IMR-90 (cell line): ENCODE results near the gene CHN2. TPM values are rescaled to one million over a fixed set of nuclear protein-coding genes. Genes with fewer than 3 reads are reported as not detected.

ENCODE experiments used
- ATAC-seq: fragments of 200-7000 bp; cut with Tn5 transposase; 2 replicates; pipeline ENCODE4 v1.9.1; 2020; ENCODE audit warnings: low read depth, mild to moderate bottlenecking, moderate library complexity
- BruUV-seq: library from RNA; stranded (reverse); fragments of 400-500 nt; replicated peaks from 2 replicates; lab custom pipeline; 2021; lab: Mats Ljungman, UMichigan
- CTCF ChIA-PET: fragments of 300-600 bp; formaldehyde crosslinking; extraction: SDS; loops from one replicate; lab custom pipeline; 2021; ENCODE audit warnings: antibody characterized with exemption; lab: Yijun Ruan, JAX
- POLR2A ChIA-PET: fragments of 300-600 bp; sonication (Branson Sonifier 250); formaldehyde crosslinking; loops from one replicate; lab custom pipeline; 2022; ENCODE audit warnings: antibody characterized with exemption; ENCODE audit not compliant: unreplicated experiment; lab: Charles Lee
- DNase-seq: peaks from one replicate; pipeline ENCODE4 v3.0.0; 2013
- H2AFZ ChIP-seq: replicated peaks from 2 replicates; pipeline ENCODE3; 2013; ENCODE audit warnings: low read length, mild to moderate bottlenecking; ENCODE audit not compliant: poor library complexity
- H2AK5ac ChIP-seq: 2 replicates; pipeline ENCODE4 v1.6.1; 2013; ENCODE audit warnings: low read depth, low read length, inconsistent platforms
- H2AK9ac ChIP-seq: replicated peaks from 2 replicates; pipeline ENCODE3; 2013; ENCODE audit warnings: mild to moderate bottlenecking, low read depth, low read length, moderate library complexity; ENCODE audit not compliant: poor library complexity
- H2BK120ac ChIP-seq: 2 replicates; pipeline ENCODE4 v1.6.1; 2013; ENCODE audit warnings: low read depth, low read length, inconsistent platforms
- H2BK15ac ChIP-seq: 3 replicates; pipeline ENCODE4 v1.6.1; 2013; ENCODE audit warnings: low read depth, low read length, inconsistent platforms
- H2BK20ac ChIP-seq: 2 replicates; pipeline ENCODE4 v1.6.1; 2013; ENCODE audit warnings: low read depth, mild to moderate bottlenecking, inconsistent platforms, low read length, moderate library complexity
- H2BK5ac ChIP-seq: 2 replicates; pipeline ENCODE4 v1.6.1; 2013; ENCODE audit warnings: mild to moderate bottlenecking, low read depth, low read length, inconsistent platforms; ENCODE audit not compliant: poor library complexity, severe bottlenecking
- H3K14ac ChIP-seq: replicated peaks from 2 replicates; pipeline ENCODE4 v1.6.1; 2013; ENCODE audit warnings: low read depth, low read length, inconsistent platforms
- H3K18ac ChIP-seq: 2 replicates; pipeline ENCODE4 v1.6.1; 2013; ENCODE audit warnings: low read depth, low read length, control low read depth
- H3K23ac ChIP-seq: 2 replicates; pipeline ENCODE4 v1.6.1; 2013; ENCODE audit warnings: low read depth, low read length, inconsistent platforms
- H3K27ac ChIP-seq: 2 replicates; pipeline ENCODE4 v1.5.1; 2013; ENCODE audit warnings: mild to moderate bottlenecking, control low read depth, low read length; ENCODE audit not compliant: insufficient read depth
- H3K27me3 ChIP-seq: 2 replicates; pipeline ENCODE4 v1.6.1; 2013; ENCODE audit warnings: low read length; ENCODE audit not compliant: control insufficient read depth, insufficient read depth
- H3K36me3 ChIP-seq: 2 replicates; pipeline ENCODE4 v1.6.1; 2013; ENCODE audit warnings: low read length, mixed read lengths; ENCODE audit not compliant: control insufficient read depth, insufficient read depth
- H3K4ac ChIP-seq: 2 replicates; pipeline ENCODE4 v1.6.1; 2013; ENCODE audit warnings: low read depth, low read length, inconsistent platforms
- H3K4me1 ChIP-seq: 2 replicates; pipeline ENCODE4 v1.6.1; 2013; ENCODE audit warnings: low read length, mixed read lengths; ENCODE audit not compliant: control insufficient read depth, insufficient read depth
- H3K4me2 ChIP-seq: 2 replicates; pipeline ENCODE4 v1.6.1; 2013; ENCODE audit warnings: low read depth, mild to moderate bottlenecking, control low read depth, low read length, moderate library complexity
- H3K4me3 ChIP-seq: 2 replicates; pipeline ENCODE4 v1.5.1; 2013; ENCODE audit warnings: low read depth, mild to moderate bottlenecking, control low read depth, low read length, moderate library complexity; ENCODE audit not compliant: insufficient read depth
- H3K56ac ChIP-seq: 2 replicates; pipeline ENCODE4 v1.6.1; 2013; ENCODE audit warnings: low read length, inconsistent platforms; ENCODE audit not compliant: insufficient read depth; ENCODE audit errors: extremely low read depth
- H3K79me1 ChIP-seq, 2 experiments: 2 replicates each; pipeline ENCODE4 v1.6.1; 2013; ENCODE audit warnings: low read length in 2 of 2, inconsistent platforms in 1 of 2, low read depth in 1 of 2
- H3K9ac ChIP-seq: 2 replicates; pipeline ENCODE4 v1.6.1; 2013; ENCODE audit warnings: low read depth, low read length, control low read depth
- H3K9me1 ChIP-seq: 2 replicates; pipeline ENCODE4 v1.6.1; 2013; ENCODE audit warnings: low read length, inconsistent platforms; ENCODE audit not compliant: insufficient read depth
- H3K9me3 ChIP-seq: 2 replicates; pipeline ENCODE4 v1.6.1; 2013; ENCODE audit warnings: low read length; ENCODE audit not compliant: control insufficient read depth, insufficient read depth
- H4K20me1 ChIP-seq: 2 replicates; pipeline ENCODE4 v1.6.1; 2013; ENCODE audit warnings: low read length, inconsistent platforms; ENCODE audit not compliant: insufficient read depth
- H4K5ac ChIP-seq: 2 replicates; pipeline ENCODE4 v1.6.1; 2013; ENCODE audit warnings: mild to moderate bottlenecking, low read depth, low read length, control low read depth
- H4K8ac ChIP-seq, 2 experiments: 2 replicates each; pipeline ENCODE4 v1.6.1; 2013; ENCODE audit warnings: low read depth in 2 of 2, low read length in 2 of 2, control low read depth in 1 of 2, inconsistent platforms in 1 of 2
- H4K91ac ChIP-seq: 2 replicates; pipeline ENCODE4 v1.6.1; 2013; ENCODE audit warnings: low read depth, low read length, inconsistent platforms; ENCODE audit not compliant: insufficient read depth
- WGBS, 2 experiments: methylation state at CpG; one replicate each; pipeline versions ENCODE4 v1.1.5 to v1.1.7; 2013; ENCODE audit warnings: missing lambda C conversion rate in 2 of 2; ENCODE audit not compliant: insufficient read length in 1 of 2; ENCODE audit errors: extremely low coverage in 2 of 2; 5-methylcytosine and 5-hydroxymethylcytosine counted together
- dilution Hi-C: fragments of 300-500 bp; cut with HindIII; formaldehyde crosslinking; loops from one replicate; pipeline ENCODE4 v1.14.3; 2018; ENCODE audit warnings: low sequenced_read_pairs; ENCODE audit not compliant: unreplicated experiment
- in situ Hi-C: fragments of 300-500 bp; cut with MboI; formaldehyde crosslinking; loops from 3 replicates; pipeline ENCODE4 v1.14.3; 2019; ENCODE audit warnings: low sequenced_read_pairs, inconsistent platforms, mixed read lengths
- intact Hi-C: fragments of 100-400 bp; cut with micrococcal nuclease; formaldehyde crosslinking; loops from 2 replicates; pipeline ENCODE4 v1.10.0; 2022
- polyA plus RNA-seq, 3 experiments: library from polyadenylated mRNA; depleted of rRNA; stranded (reverse); fragments of >200 nt; gene quantifications; 2 replicates each; pipeline ENCODE4 v1.2.3, GENCODE V29; 2012; ENCODE audit warnings: low replicate concordance in 1 of 3
- total RNA-seq: library from RNA; depleted of rRNA; stranded (reverse); fragments of >200 nt; gene quantifications from 2 replicates; pipeline ENCODE4 v1.2.3, GENCODE V29; 2012
- TF ChIP-seq, protein P1 (sequence below): fragments of 150-350 bp; IDR thresholded peaks from 2 replicates; pipeline ENCODE4 v1.6.1; 2016; ENCODE audit warnings: low read depth, mild to moderate bottlenecking, low read length, moderate library complexity, borderline replicate concordance

CHN2 gene
- total and polyA plus RNA-seq, 2 of the 4 experiments (the other 2 are of a cell fraction): not detected

DNA sequence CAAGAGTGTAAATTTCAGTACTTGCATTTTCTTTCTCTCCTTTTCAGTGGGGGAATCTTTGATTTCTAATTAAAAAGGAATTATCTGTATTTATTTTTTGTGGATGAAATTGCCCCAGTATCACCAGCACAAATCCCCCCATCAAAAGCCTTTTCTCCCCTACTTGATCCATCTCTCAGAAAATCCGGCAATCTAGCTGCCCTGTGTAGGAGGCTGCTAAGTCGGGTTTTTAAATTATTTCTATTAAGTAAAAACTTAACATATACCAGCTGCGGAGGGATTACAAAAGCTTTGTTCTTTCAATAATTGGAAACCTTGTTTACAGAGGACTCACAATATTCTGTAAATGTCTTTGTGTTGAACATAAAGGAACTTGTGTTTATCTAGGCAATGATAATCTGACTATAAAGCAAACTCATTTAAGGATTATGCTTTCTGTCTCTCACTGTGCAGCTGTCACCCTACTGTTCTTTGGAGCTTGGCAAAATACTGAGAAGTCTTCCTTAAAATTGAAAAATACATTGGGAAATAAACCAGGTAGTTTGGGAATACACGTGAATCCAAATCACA lies 191.7 kb downstream of the CHN2 start:
- no peaks in the 10 kb centered on the region for H3K9me3 ChIP-seq
- no peaks in the 10 kb centered on the region for H3K9me1 ChIP-seq
- H3K27ac ChIP-seq: no peak overlapping the region
- H2BK15ac ChIP-seq: no peak overlapping the region
- intact Hi-C loops: no loop called here
- H3K9ac ChIP-seq: no peak overlapping the region
- BruUV-seq: no TSS peak
- H3K4ac ChIP-seq: no peak overlapping the region
- H4K20me1 ChIP-seq: no peaks in the 10 kb centered on the region
- no peak overlapping the region for H3K23ac ChIP-seq
- no peak overlapping the region for H2AK5ac ChIP-seq
- no peaks in the 10 kb centered on the region for H3K36me3 ChIP-seq
- ATAC-seq: no peak
- DNase-seq: no peak
- no peak overlapping the region for H3K4me2 ChIP-seq
- H2BK20ac ChIP-seq: no peak overlapping the region
- H4K91ac ChIP-seq: no peak overlapping the region
- no peak overlapping the region for H2BK120ac ChIP-seq
- in situ Hi-C loops: no loop called here
- no peak overlapping the region for H3K4me3 ChIP-seq
- no peaks in the 10 kb centered on the region for H3K79me1 ChIP-seq
- no peak overlapping the region for H2AK9ac ChIP-seq
- H3K27me3 ChIP-seq: no peaks in the 10 kb centered on the region; the same call in 1 of the 2 replicates
- 0% methylated on average over 1 of the region's 4 CpGs; no CpG with 5 or more reads in 1 of the 2 experiments for WGBS, 2 experiments
- H3K18ac ChIP-seq: no peak overlapping the region
- no peak overlapping the region for H4K8ac ChIP-seq
- H3K56ac ChIP-seq: no peak overlapping the region
- TF ChIP-seq, protein P1, sequence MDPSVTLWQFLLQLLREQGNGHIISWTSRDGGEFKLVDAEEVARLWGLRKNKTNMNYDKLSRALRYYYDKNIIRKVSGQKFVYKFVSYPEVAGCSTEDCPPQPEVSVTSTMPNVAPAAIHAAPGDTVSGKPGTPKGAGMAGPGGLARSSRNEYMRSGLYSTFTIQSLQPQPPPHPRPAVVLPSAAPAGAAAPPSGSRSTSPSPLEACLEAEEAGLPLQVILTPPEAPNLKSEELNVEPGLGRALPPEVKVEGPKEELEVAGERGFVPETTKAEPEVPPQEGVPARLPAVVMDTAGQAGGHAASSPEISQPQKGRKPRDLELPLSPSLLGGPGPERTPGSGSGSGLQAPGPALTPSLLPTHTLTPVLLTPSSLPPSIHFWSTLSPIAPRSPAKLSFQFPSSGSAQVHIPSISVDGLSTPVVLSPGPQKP: no peak
- H4K5ac ChIP-seq: no peak overlapping the region
- H3K14ac ChIP-seq: no peak overlapping the region
- CTCF ChIA-PET: no interaction called here
- H3K4me1 ChIP-seq: no peaks in the 10 kb centered on the region
- H2BK5ac ChIP-seq: no peak overlapping the region
- H2AFZ ChIP-seq: no peak overlapping the region
- dilution Hi-C loops: no loop called here
- POLR2A ChIA-PET: no interaction called here
